HPDE6-E6E7 (cell line): ENCODE measurements around the gene ZNF555.
"Not testable (repeated sequence)": the region's sequence is repeated elsewhere in the genome, so short reads cannot be mapped to it uniquely, and the experiment has no call there.

ENCODE experiments used
- DNase-seq: peaks from one replicate; pipeline ENCODE4 v3.0.0; 2011; ENCODE audit warnings: missing footprints; ENCODE audit errors: extremely low spot score

ZNF555 gene

DNA sequence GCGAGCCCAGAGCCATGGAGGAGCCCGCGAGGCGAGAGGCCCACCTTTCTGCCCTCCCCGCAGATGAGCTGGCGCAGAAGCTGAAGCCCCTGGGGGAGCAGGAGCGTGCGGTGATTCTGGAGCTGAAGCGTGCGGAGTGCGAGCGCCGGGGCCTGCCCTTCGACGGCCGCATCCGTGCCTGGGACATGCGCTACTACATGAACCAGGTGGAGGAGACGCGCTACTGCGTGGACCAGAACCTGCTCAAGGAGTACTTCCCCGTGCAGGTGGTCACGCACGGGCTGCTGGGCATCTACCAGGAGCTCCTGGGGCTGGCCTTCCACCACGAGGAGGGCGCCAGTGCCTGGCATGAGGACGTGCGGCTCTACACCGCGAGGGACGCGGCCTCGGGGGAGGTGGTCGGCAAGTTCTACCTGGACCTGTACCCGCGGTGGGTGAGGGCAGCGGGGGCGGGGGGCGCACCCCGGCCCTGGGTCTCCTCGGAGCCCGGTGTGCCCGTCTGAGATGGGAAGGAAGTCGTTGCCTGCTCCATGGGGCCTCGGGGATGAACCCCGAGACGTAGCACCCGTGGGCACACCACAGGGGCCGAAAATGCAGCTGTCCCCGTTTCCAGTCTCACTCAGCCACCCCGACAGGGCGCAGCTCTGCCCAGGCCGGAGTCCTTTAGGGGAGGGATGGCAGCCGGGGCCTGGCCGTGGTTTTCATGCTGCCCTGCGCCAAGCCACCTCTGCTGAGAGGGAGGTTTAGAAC is 33.7 kb upstream of the ZNF555 start:
- DNase-seq: no peak

DNA sequence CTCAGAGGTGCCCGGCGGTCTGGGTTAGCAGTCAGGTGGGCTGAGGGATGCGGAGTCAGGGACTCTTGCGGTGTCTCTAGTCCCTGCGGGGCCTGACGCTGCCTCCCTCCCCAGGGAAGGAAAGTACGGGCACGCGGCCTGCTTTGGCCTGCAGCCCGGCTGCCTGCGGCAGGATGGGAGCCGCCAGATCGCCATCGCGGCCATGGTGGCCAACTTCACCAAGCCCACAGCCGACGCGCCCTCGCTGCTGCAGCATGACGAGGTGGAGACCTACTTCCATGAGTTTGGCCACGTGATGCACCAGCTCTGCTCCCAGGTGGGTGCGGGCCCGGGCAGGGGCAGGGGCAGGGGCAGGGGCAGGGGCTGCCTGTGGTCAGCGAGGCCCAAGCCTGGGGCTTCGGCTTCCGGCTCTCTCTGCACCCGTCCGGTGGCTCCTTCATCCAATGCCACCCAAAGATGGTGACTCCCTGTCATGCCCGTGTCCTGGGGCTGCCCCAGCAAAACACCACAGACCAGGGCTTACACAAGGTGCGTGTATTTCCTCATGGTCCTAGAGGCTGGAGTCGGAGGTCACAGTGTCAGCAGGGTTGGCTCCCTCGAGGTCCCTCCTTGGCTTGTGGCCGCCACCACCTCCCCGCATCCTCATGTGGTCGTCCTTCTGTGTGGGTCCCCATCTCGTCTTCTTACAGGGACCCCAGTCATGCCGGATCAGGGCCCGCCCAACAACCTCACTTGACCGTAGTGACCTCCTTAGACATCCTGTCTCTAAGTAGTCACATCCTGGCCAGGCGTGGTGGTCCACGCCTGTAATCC is 32.9 kb upstream of the ZNF555 start:
- no peak for DNase-seq

DNA sequence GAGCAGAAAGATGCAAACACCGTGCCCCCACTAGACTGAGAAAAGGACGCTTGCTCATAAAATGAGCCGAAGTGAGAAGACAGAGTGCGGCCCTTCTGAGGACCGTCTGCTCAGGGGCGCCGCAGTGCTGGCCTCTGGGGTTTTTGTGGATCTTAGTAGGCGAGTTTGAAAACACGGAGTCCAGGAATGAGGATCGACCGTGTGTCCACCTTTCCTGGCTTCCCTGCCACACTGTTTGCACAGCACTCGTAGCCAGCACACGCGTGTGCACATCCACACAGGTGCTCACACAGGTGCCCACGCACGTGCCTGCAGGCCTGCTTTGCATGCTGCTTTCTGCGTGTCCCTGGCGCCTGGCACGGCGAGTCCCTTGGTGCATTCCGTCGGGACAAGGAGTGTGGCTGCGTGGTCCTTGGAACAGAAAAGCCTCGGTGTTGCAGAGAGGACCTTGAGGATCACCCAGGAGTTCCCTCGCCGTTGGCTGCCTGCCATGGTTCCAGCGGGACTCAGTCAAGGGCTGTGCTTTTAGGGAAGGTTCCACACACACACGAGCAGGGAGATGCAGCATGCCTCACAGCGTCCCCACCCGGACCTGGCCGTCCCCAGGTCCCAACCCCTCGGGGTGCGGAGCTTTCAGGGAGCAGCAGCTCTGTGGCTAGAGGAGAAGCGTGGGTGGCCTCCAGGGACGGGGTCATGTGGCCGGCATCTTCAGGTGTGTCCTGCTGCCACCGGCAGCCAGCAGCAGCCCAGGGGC is 31.7 kb upstream of the ZNF555 start:
- no peak for DNase-seq

GRCh38 chr19:2810141-2811091 is 30.9 kb upstream of the ZNF555 start:
- no peak for DNase-seq

GRCh38 chr19:2811221-2811722 is 30.0 kb upstream of the ZNF555 start:
- no peak for DNase-seq

GRCh38 chr19:2811735-2812413 is 29.4 kb upstream of the ZNF555 start:
- no peak for DNase-seq

GRCh38 chr19:2812414-2813234 is 28.7 kb upstream of the ZNF555 start:
- DNase-seq: no peak

- no peak for DNase-seq
These were observed 27.8 kb upstream of the ZNF555 start for GRCh38 chr19:2813235-2814160.

GRCh38 chr19:2814426-2814825 is 26.8 kb upstream of the ZNF555 start:
- no peak for DNase-seq

- DNase-seq: no peak
These were observed 26.1 kb upstream of the ZNF555 start for GRCh38 chr19:2815191-2815614.

DNA sequence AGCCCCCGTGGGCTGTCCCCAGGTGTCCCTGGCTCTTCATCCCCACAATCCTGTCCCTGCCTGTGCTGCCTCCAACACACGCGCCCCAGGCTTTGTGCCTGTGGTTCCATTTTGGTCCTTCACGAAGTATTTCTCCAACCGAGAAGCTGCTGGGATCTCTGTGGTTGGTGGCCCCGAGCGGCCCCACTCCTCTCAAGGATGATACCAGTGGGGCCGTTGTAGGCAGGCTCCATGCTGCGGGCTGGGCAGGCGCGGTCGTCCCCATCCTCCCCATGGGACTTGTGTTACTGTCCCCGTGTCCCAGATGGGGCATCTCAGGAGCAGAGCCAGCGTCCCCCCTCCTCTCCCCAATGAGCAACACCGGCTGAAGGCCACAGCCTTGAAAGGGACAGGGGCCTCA is 25.4 kb upstream of the ZNF555 start:
- DNase-seq: no peak

DNA sequence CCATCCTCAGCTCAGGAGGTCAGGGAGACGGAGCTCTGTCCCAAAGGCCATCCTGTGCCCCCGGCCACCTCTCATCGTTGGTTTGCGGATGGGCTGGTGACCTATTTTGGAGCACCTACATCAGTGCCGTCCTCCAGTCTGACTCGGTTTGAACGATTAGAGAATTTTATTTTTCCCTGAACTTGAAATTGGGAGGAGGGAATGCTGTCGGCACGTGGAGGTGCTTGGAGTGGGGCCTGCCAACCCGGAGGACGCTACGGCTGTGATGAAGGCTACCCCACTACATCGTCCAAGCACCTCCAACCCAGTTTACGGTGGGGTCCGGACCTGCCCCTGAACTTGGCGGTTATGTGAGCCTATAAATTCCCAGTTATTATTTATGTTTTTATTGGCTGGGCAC is 24.6 kb upstream of the ZNF555 start:
- DNase-seq: no peak

GRCh38 chr19:2817237-2817829 is 23.9 kb upstream of the ZNF555 start:
- DNase-seq: not testable (repeated sequence)

DNA sequence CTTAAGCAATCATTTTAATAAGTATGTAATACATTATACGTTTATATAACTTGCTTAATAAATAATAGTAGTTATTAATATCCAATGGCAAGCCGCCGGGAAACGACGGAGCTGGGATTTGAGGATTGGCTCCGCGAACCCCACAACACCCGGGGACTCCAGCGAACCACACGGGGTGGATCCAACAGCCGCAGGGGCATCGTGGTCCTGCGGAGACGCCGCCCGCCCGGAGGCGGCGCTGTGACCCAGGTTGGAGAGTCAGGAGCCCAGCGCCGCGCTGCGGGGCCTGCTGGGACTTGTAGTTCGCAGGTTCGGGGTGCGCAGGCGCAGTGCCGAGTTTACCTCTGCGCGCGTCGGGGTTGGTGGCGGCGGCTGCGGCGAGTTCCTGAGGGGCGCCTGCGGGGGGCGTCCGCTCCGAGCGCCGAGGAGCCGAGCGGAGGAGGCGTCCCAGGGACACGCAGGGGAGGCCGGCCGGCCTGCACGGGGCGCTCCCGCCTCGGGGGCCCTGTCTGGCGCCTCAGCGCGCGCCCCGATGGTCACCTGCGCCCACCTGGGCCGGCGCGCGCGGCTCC is 21.6 kb upstream of the ZNF555 start, which contains the start of gene ZNF554:
Gene ZNF554 (plus strand): TSS at position 329 of the 572 bp plus-strand sequence. CDS start 204 bp downstream, at position 533.
- peak; percentile 94 for DNase-seq

DNA sequence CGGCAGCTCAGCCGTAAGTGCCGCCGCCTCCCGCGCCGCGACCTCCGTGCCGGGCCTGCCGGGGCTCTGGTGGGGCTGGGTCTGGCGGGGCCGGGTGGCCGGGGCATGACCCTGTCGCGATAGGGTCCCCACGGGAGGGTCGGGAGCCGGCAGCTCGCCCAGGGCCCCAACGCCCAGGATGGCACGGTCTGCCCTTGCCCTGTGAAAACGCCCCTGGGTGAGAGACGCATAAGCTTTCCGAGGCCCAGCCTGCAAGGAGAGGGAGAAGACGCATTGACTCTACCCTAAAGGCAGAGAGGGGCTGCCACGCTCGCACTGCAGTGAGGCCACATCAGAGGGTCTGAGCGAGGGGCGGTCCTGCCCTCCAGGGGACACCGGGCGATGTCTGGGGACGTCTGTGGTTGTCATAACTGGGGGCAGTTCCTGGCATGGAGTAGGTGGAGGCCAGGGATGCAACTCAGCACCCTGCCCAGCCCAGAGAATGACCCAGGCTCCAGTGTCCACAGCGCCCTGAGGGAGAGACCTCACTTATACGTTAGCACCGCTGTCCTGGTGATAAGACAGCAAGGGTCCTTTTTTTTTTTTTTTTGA is 21.1 kb upstream of the ZNF555 start:
- DNase-seq: no peak

GRCh38 chr19:2822846-2823245 is 18.4 kb upstream of the ZNF555 start:
- DNase-seq: no peak

DNA sequence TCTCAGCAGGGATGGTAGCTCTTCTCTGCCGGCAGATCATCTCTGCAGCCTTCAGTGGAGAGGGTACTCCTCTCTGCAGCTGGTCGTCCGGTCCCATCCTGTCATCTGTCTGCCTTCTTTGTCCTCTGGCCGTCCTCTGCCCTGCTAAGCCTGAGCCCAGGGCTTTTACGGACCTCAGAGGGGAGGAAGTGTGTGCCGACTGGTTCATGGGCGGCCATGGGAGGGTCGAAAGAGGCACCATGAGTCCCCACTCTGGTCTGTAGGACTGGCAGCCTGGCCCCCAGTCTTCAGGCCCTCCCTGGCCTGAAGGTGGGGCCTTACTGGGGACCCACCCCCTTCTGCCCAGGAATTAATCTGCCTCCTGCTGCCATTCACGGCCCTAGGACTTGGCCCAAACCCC is 17.6 kb upstream of the ZNF555 start:
- DNase-seq: no peak
